ENCODE results near the gene NYNRIN. TPM values are rescaled to one million over a fixed set of nuclear protein-coding genes. Genes with fewer than 3 reads are reported as not detected.

NYNRIN gene
- total RNA-seq, 2 donors from 2014 or later = 6.5 to 12.0 TPM

GRCh38 chr14:24463017-24463883 lies 64.4 kb downstream of the NYNRIN start:
- ATAC-seq (no peak), DNase-seq (no peak)
- intact Hi-C loops (cut with DNase I) = no loop called here

- DNase-seq (no peak), ATAC-seq (no peak)
- intact Hi-C loops (cut with DNase I) = no loop called here
Measured at GRCh38 chr14:24463884-24464785, 65.3 kb downstream of the NYNRIN start.

- DNase-seq (no peak), ATAC-seq (no peak)
- intact Hi-C loops (cut with DNase I) = no loop called here
Measured at GRCh38 chr14:24465368-24465767, 66.6 kb downstream of the NYNRIN start.

- no peak for ATAC-seq
- DNase-seq = no peak
- intact Hi-C loops (cut with DNase I) = no loop called here
Measured at GRCh38 chr14:24465805-24466204, 67.0 kb downstream of the NYNRIN start.

Other genes with a start within 250 kb of the NYNRIN start
- 10 to 100 TPM; 44.7 to 84.6 TPM for gene IRF9, start 237.7 kb upstream of the NYNRIN start, total RNA-seq
- gene REC8, start 226.9 kb upstream of the NYNRIN start, total RNA-seq = 1 to 10 TPM; 8.4 to 8.9 TPM
- gene IPO4, start 210.2 kb upstream of the NYNRIN start, total RNA-seq = 10 to 100 TPM; 11.8 to 30.2 TPM
- 10 to 100 TPM; 30.7 to 34.0 TPM for gene TM9SF1, start 203.6 kb upstream of the NYNRIN start, total RNA-seq
- under 1 TPM in 1 of 2 donors, not detected in 1; 0.21 TPM for gene TSSK4, start 193.3 kb upstream of the NYNRIN start, total RNA-seq
- gene CHMP4A, start 185.5 kb upstream of the NYNRIN start, total RNA-seq = 10 to 100 TPM; 34.7 to 38.4 TPM
- gene MDP1, start 182.9 kb upstream of the NYNRIN start, total RNA-seq = 10 to 100 TPM; 14.5 to 18.2 TPM
- 100 to 1,000 TPM; 162 to 186 TPM for gene NEDD8, start 166.6 kb upstream of the NYNRIN start, total RNA-seq
- 10 to 100 TPM; 24.1 to 34.1 TPM for gene GMPR2, start 166.1 kb upstream of the NYNRIN start, total RNA-seq
- gene TINF2, start 156.4 kb upstream of the NYNRIN start, total RNA-seq = 10 to 100 TPM; 45.3 to 49.2 TPM
- gene TGM1, start 135.8 kb upstream of the NYNRIN start, total RNA-seq = 1 to 10 TPM; 5.5 to 6.4 TPM
- 10 to 100 TPM; 16.1 to 18.6 TPM for gene RABGGTA, start 127.4 kb upstream of the NYNRIN start, total RNA-seq
- gene DHRS1, start 99.2 kb upstream of the NYNRIN start, total RNA-seq = 1 to 10 TPM; 7.9 to 8.4 TPM
- 10 to 100 TPM; 17.5 to 21.7 TPM for gene NOP9, start 99.2 kb upstream of the NYNRIN start, total RNA-seq
- gene CIDEB, start 91.0 kb upstream of the NYNRIN start, total RNA-seq = 1 to 10 TPM; 6.4 to 6.9 TPM
- gene LTB4R2, start 88.9 kb upstream of the NYNRIN start, total RNA-seq = 1 to 10 TPM; 1.6 to 2.8 TPM
- gene LTB4R, start 87.5 kb upstream of the NYNRIN start, total RNA-seq = 1 to 10 TPM; 2.8 to 3.2 TPM
- gene ADCY4, start 63.9 kb upstream of the NYNRIN start, total RNA-seq = 10 to 100 TPM; 19.2 to 43.9 TPM
- 1 to 10 TPM; 6.5 to 6.7 TPM for gene RIPK3, start 59.0 kb upstream of the NYNRIN start, total RNA-seq
- gene NFATC4, start 30.8 kb upstream of the NYNRIN start, total RNA-seq = 10 to 100 TPM; 23.9 to 30.9 TPM
- 1 to 10 TPM; 2.2 to 2.5 TPM for gene CBLN3, start 30.7 kb downstream of the NYNRIN start, total RNA-seq
- 10 to 100 TPM; 24.8 to 27.1 TPM for gene KHNYN, start 31.0 kb downstream of the NYNRIN start, total RNA-seq
- 10 to 100 TPM; 72.0 to 78.8 TPM for gene SDR39U1, start 43.8 kb downstream of the NYNRIN start, total RNA-seq
- 1 to 10 TPM in 1 of 2 donors, under 1 TPM in 1; 0.42 to 5.2 TPM for gene CMA1, start 109.3 kb downstream of the NYNRIN start, total RNA-seq
- gene CTSG, start 177.2 kb downstream of the NYNRIN start, total RNA-seq = 1 to 10 TPM; 2.4 to 5.3 TPM
- gene GZMH, start 210.7 kb downstream of the NYNRIN start, total RNA-seq = 1 to 10 TPM in 1 of 2 donors, not detected in 1; 2.0 TPM
- gene GZMB, start 235.2 kb downstream of the NYNRIN start, total RNA-seq = under 1 TPM; 0.47 to 0.73 TPM